GM18909 (cell line): ENCODE results near the gene NCOA5.
"Not testable (repeated sequence)": the region's sequence is repeated elsewhere in the genome, so short reads cannot be mapped to it uniquely, and the experiment has no call there.

ENCODE experiments used
- ATAC-seq: cut with Tn5 transposase; IDR thresholded peaks from one replicate; pipeline ENCODE4 v1.9.1; 2021; ENCODE audit warnings: mild to moderate bottlenecking; ENCODE audit not compliant: unreplicated experiment, poor library complexity

The NCOA5 gene

GRCh38 chr20:46099491-46100287 lies 9.9 kb upstream of the NCOA5 start:
- no peak for ATAC-seq

- no peak for ATAC-seq
Observed at GRCh38 chr20:46093531-46093930, 3.8 kb upstream of the NCOA5 start.

- ATAC-seq: not testable (repeated sequence)
Observed at GRCh38 chr20:46091622-46092535, 2.1 kb upstream of the NCOA5 start.

DNA sequence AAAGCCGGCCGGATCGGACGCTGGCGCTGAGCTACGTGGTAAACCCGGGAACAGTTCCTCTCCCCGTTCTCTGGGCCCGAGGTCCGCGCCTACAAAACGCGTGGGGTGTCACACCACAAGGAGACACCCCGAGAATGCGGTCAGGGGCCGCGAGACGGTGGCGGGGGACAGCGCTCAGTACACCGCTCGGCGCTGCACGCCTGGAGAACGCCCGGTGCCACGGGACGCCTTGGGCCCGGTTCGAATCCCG lies 670 bp downstream of the NCOA5 start:
- peak; percentile 33 for ATAC-seq

DNA sequence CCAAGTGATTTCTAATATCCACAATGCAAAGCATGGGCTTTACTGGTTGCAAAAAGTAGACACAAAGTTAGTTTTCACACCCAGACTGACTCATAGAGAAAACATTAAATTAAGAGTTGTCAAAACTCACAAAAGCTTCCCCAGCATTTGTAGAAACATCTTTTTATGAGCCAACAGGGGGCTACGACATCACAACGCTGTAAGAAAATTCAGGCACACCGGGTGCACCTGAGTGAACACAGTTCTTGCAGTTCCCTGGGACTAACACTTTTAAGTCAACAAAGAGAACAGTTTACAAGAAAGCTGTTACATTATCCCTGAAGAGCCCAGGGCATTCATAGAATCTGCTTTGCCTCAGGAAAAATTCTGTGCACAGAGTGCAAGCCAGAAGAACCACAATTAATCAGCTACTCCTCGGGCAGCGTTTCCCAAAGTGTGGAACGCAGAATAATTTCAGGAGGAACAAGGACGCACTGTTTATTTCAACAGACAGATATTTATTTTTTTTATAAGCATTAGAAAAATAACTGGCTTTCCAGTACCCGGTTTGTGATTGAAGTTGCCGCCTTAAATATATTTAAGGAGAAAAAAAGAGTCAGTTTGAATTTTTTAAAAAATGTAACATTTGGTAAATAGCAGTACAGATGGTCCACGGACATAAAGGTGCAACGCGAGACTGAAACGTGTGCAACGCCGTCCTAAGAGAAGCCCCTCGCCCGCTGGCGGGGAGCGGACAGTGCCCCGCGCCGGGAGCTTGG lies 1.2 kb downstream of the NCOA5 start:
- ATAC-seq: no peak

- no peak for ATAC-seq
Observed at GRCh38 chr20:46087161-46087560, 2.6 kb downstream of the NCOA5 start.

- ATAC-seq: no peak
Observed at GRCh38 chr20:46085179-46085851, 4.4 kb downstream of the NCOA5 start.

DNA sequence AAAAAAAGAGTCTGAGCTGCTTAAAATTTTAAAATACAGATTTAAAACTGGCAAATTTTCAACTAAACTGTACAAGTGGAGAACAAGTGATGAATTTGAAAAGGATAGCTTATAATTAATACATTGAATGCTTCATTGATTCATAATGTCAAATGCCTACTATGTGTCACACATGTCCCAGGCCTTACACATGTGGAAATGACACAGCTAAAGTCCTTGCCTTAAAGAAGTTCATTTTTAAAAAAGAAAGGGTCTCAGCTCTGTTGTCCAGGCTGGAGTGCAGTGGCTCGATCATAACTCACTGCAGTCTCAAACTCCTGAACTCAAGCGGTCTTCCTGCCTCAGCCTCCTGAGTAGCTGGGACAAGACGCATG lies 5.0 kb downstream of the NCOA5 start:
- no peak for ATAC-seq

- ATAC-seq: no peak
Observed at GRCh38 chr20:46083531-46084061, 6.2 kb downstream of the NCOA5 start.

- ATAC-seq: no peak
Observed at GRCh38 chr20:46083101-46083500, 6.7 kb downstream of the NCOA5 start.

- no peak for ATAC-seq
Observed at GRCh38 chr20:46081074-46081473, 8.7 kb downstream of the NCOA5 start.

- ATAC-seq: no peak
Observed at GRCh38 chr20:46078954-46079353, 10.8 kb downstream of the NCOA5 start.

- no peak for ATAC-seq
Observed at GRCh38 chr20:46077642-46078305, 12.0 kb downstream of the NCOA5 start.

- ATAC-seq: no peak
Observed at GRCh38 chr20:46076806-46077205, 13.0 kb downstream of the NCOA5 start.

- no peak for ATAC-seq
Observed at GRCh38 chr20:46074006-46074405, 15.8 kb downstream of the NCOA5 start.

DNA sequence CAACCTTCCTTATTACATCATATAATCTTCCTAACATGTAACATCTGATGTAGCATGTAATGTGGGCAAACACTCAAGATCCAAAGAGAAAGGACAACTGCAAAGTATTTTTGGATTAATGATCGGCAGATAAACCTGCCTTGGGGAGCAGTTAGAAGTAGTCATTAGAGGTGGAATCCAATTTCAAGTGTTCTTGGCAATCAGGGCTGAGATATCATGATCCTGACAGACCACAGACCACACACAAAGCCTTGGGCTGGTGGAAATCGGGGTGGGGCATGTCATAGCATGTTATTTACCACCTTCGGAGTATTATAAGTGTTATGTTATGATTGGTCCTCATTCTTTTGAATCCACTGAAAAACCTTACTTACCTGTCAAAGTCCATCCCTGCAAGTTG lies 16.3 kb downstream of the NCOA5 start:
- no peak for ATAC-seq

DNA sequence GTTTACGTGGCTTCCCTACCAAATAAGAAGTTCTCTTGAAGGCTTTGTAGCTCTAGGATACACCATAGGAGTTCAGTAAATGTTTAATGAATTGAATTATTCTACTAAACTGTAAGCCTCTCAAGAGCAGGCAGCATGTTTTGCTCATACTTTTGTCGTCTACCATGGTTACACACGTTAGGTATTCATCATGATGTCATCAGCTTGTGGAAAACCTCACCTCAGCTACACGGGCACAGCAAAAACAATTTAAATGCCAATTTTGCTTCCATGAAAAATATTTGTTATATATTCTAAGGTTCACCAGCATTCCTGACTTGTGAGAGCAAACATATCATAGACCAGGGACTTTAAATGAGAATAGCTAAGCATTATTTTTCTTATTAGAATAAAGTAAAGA lies 16.7 kb downstream of the NCOA5 start:
- ATAC-seq: no peak

DNA sequence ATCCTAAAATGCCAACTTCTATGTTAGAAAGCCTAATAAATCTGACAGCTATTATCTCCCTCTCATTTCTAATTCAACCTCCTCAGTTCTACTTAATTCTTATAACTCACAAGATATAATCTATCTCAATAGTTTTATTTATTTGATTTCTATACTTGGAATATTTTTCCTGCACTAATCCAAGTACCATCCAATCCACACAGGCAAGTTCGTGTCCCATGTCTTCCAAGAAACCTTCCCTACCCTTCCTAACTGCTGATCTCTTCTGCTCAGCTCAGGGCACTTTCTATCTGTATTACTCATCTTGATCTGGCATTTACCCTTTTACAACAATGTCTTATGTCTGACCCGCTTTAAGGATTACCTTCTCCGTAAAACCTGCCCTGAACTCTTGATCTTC lies 18.2 kb downstream of the NCOA5 start:
- no peak for ATAC-seq

GRCh38 chr20:46070215-46070900 lies 19.4 kb downstream of the NCOA5 start:
- no peak for ATAC-seq
